Endothelial cell of umbilical vein (primary cell): ENCODE measurements around the gene EPC1. TPM values are rescaled to one million over a fixed set of nuclear protein-coding genes. Genes with fewer than 3 reads are reported as not detected.

Experiments
- BruUV-seq: library from RNA; stranded (reverse); fragments of 400-500 nt; replicated peaks from 2 replicates; lab custom pipeline; 2021; lab: Mats Ljungman, UMichigan
- CTCF ChIA-PET: fragments of 300-600, 350-600 bp; sonication (Branson Sonifier 250); formaldehyde crosslinking; loops from one replicate; lab custom pipeline; 2021; ENCODE audit warnings: antibody characterized with exemption, inconsistent platforms; lab: Charles Lee
- POLR2A ChIA-PET: fragments of 300-600, 350-600 bp; sonication (Branson Sonifier 250); formaldehyde crosslinking; loops from one replicate; lab custom pipeline; 2021; ENCODE audit warnings: antibody characterized with exemption, inconsistent platforms; lab: Charles Lee
- DNase-seq: peaks from one replicate; pipeline ENCODE4 v3.0.0-alpha.2; 2011; ENCODE audit warnings: low read depth, low spot score
- FAIRE-seq: peaks from 2 replicates; lab custom pipeline; 2011; peaks lifted over from hg19 to GRCh38; lab: Jason Lieb, UNC
- H2AFZ ChIP-seq: 2 replicates; pipeline ENCODE4 v1.6.0; 2012; ENCODE audit warnings: low read depth, low read length, control low read depth, inconsistent platforms
- H3K27ac ChIP-seq: 2 replicates; pipeline ENCODE4 v1.5.1; 2011; ENCODE audit warnings: low read depth, mild to moderate bottlenecking, control low read depth, low read length, moderate library complexity; ENCODE audit not compliant: insufficient read depth
- H3K27me3 ChIP-seq, 2 experiments: 2 replicates each; pipeline versions ENCODE4 v1.6.0 to v1.6.1; 2011; ENCODE audit warnings: low read length in 2 of 2, mixed read lengths in 1 of 2; ENCODE audit not compliant: control insufficient read depth in 2 of 2, insufficient read depth in 2 of 2
- H3K36me3 ChIP-seq, 2 experiments: 2 replicates in 1 of 2; 3 replicates in 1 of 2; pipeline ENCODE4 v1.5.1; 2011; ENCODE audit warnings: low read length in 2 of 2, mild to moderate bottlenecking in 1 of 2, moderate library complexity in 1 of 2; ENCODE audit not compliant: control insufficient read depth in 2 of 2, insufficient read depth in 2 of 2; ENCODE audit errors: extremely low read depth in 1 of 2
- H3K4me1 ChIP-seq: 3 replicates; pipeline ENCODE4 v1.5.1; 2011; ENCODE audit warnings: mild to moderate bottlenecking, low read length; ENCODE audit not compliant: control insufficient read depth, insufficient read depth; ENCODE audit errors: extremely low read depth
- H3K4me2 ChIP-seq: 2 replicates; pipeline ENCODE4 v1.6.1; 2011; ENCODE audit warnings: low read length, control low read depth, mixed read lengths; ENCODE audit not compliant: insufficient read depth
- H3K4me3 ChIP-seq, 3 experiments: fragments of 200-600 bp in 1 of 3; sonication (generic), shearing (Covaris generic) in 1 of 3; replicated peaks in 1 of 3; 2 replicates each; pipeline ENCODE4 v1.5.1; 2011 to 2016; ENCODE audit warnings: control low read depth in 3 of 3, low read length in 3 of 3, mild to moderate bottlenecking in 2 of 3, inconsistent platforms in 1 of 3, low read depth in 1 of 3, moderate library complexity in 1 of 3; ENCODE audit not compliant: insufficient read depth in 1 of 3
- H3K79me2 ChIP-seq: 2 replicates; pipeline ENCODE4 v1.6.0; 2012; ENCODE audit warnings: low read length, inconsistent platforms; ENCODE audit not compliant: control insufficient read depth, insufficient read depth
- H3K9ac ChIP-seq: replicated peaks from 2 replicates; pipeline ENCODE3; 2011; ENCODE audit warnings: low read length, control low read depth; ENCODE audit not compliant: insufficient read depth; ENCODE audit errors: extremely low read depth
- H3K9me1 ChIP-seq: replicated peaks from 3 replicates; pipeline ENCODE4 v1.6.0; 2011; ENCODE audit warnings: mild to moderate bottlenecking, low read length; ENCODE audit not compliant: control insufficient read depth, insufficient read depth; ENCODE audit errors: extremely low read depth
- H3K9me3 ChIP-seq: replicated peaks from 2 replicates; pipeline ENCODE4 v1.5.1; 2012; ENCODE audit warnings: low read length, inconsistent platforms; ENCODE audit not compliant: control insufficient read depth, insufficient read depth
- H4K20me1 ChIP-seq: replicated peaks from 2 replicates; pipeline ENCODE3; 2011; ENCODE audit warnings: mild to moderate bottlenecking, low read length; ENCODE audit not compliant: control insufficient read depth, insufficient read depth; ENCODE audit errors: extremely low read depth
- FOS ChIP-seq: IDR thresholded peaks from 2 replicates; pipeline ENCODE4 v1.6.1; 2011; ENCODE audit warnings: mild to moderate bottlenecking, low read length, moderate library complexity, borderline replicate concordance; ENCODE audit not compliant: insufficient read depth
- GATA2 ChIP-seq: IDR thresholded peaks from 2 replicates; pipeline ENCODE4 v1.7.0; 2011; ENCODE audit warnings: low read depth, mild to moderate bottlenecking, moderate library complexity, mixed read lengths, low read length; ENCODE audit not compliant: insufficient read length, insufficient read depth
- MYC ChIP-seq: IDR thresholded peaks from one replicate; pipeline ENCODE4 v1.6.1; 2011; ENCODE audit warnings: mild to moderate bottlenecking, low read depth, low read length
- POLR2A ChIP-seq: IDR thresholded peaks from 2 replicates; pipeline ENCODE4 v1.6.1; 2012; ENCODE audit warnings: low read depth, mild to moderate bottlenecking, control low read depth, low read length
- POLR2AphosphoS5 ChIP-seq: IDR thresholded peaks from 2 replicates; pipeline ENCODE4 v1.6.1; 2012; ENCODE audit warnings: low read depth, mild to moderate bottlenecking, control low read depth, low read length, moderate library complexity; ENCODE audit not compliant: insufficient read depth
- dilution Hi-C: fragments of 300-500 bp; cut with MboI; formaldehyde crosslinking; loops from one replicate; pipeline ENCODE4 v1.15.0; 2019; ENCODE audit warnings: low sequenced_read_pairs; ENCODE audit not compliant: extremely low pct_ligation_motif_present
- intact Hi-C: fragments of 100-400 bp; cut with micrococcal nuclease; formaldehyde crosslinking; loops from one replicate; pipeline ENCODE4 v1.10.0; 2022
- polyA plus RNA-seq, 4 experiments: library from polyadenylated mRNA; depleted of rRNA in 3 of 4; stranded (reverse) in 3 of 4; unstranded in 1 of 4; fragments of >200 nt; gene quantifications; 2 replicates each; pipeline versions ENCODE4 v1.2.1 to v1.2.3, GENCODE V29; 2011 to 2012; ENCODE audit warnings: missing spikeins in 1 of 4
- total RNA-seq: library from RNA; stranded (reverse); gene quantifications from 2 replicates; pipeline ENCODE4 v1.2.3, GENCODE V29; 2021
- TF ChIP-seq, protein P1 (sequence below): IDR thresholded peaks from 2 replicates; pipeline ENCODE4 v1.6.1; 2011; ENCODE audit not compliant: insufficient read depth, insufficient read length
- TF ChIP-seq, protein P2 (sequence below), 2 donors: IDR thresholded peaks; 1 replicate in 1 of 2; 2 replicates in 1 of 2; pipeline ENCODE4 v1.5.1; 2011; ENCODE audit warnings: low read length in 2 of 2, mild to moderate bottlenecking in 2 of 2, moderate library complexity in 2 of 2, control low read depth in 1 of 2, inconsistent platforms in 1 of 2, low read depth in 1 of 2; ENCODE audit not compliant: insufficient read depth in 1 of 2; ENCODE audit errors: extremely low read depth in 1 of 2

Gene EPC1
- total and polyA plus RNA-seq, 2 donors (not counting 3 experiments of a cell fraction or from before 2014, with no cell fraction given), result 27.9 to 39.0 TPM

DNA sequence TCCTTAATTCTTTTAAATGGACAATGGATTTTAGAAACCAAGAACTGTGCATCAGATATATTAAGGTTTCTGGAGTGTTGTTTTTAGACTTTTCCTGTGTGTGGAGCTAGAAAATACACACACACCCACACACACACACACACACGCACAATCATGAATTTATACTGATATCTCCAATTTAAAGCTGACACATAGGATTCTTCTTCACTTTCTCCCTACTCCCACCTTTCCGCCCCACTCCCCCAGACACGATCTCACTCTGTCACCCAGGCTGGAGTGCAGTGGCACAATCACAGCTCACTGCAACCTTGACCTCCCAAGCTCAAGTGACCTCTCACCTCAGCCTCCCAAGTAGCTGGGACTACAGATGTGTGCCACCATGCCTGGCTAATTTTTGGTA is 100.3 kb downstream of the EPC1 start:
- CTCF ChIA-PET, result interaction anchor here (0.7 to 3.0 kb wide), 4 partner anchors 10 to 36 kb away, joined by 3 to 20 read pairs (median 4); no protein-coding TSS in a partner anchor
- Histone ChIP-seq H3K4me2 (no peak overlapping the region), H4K20me1 (no peaks in the 10 kb centered on the region), H3K9me1 (no peaks in the 10 kb centered on the region), H3K27me3 (peaks cover 0 to 3% of the 10 kb centered on the region in 2 experiments), H3K4me3 (no peak overlapping the region), H3K4me1 (no peaks in the 10 kb centered on the region), H3K27ac (no peak overlapping the region), H3K36me3 (no peaks in the 10 kb centered on the region), H3K9ac (no peak overlapping the region), H3K79me2 (no peaks in the 10 kb centered on the region), H2AFZ (no peak overlapping the region), H3K9me3 (no peaks in the 10 kb centered on the region)
- POLR2A ChIA-PET, result no interaction called here
- no peak for FAIRE-seq
- no peak for TF ChIP-seq POLR2AphosphoS5
- TF ChIP-seq GATA2, result no peak
- no peak for TF ChIP-seq MYC
- TF ChIP-seq POLR2A, result no peak
- TF ChIP-seq, protein P1, sequence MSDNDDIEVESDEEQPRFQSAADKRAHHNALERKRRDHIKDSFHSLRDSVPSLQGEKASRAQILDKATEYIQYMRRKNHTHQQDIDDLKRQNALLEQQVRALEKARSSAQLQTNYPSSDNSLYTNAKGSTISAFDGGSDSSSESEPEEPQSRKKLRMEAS, result no peak
- TF ChIP-seq, protein P2, sequence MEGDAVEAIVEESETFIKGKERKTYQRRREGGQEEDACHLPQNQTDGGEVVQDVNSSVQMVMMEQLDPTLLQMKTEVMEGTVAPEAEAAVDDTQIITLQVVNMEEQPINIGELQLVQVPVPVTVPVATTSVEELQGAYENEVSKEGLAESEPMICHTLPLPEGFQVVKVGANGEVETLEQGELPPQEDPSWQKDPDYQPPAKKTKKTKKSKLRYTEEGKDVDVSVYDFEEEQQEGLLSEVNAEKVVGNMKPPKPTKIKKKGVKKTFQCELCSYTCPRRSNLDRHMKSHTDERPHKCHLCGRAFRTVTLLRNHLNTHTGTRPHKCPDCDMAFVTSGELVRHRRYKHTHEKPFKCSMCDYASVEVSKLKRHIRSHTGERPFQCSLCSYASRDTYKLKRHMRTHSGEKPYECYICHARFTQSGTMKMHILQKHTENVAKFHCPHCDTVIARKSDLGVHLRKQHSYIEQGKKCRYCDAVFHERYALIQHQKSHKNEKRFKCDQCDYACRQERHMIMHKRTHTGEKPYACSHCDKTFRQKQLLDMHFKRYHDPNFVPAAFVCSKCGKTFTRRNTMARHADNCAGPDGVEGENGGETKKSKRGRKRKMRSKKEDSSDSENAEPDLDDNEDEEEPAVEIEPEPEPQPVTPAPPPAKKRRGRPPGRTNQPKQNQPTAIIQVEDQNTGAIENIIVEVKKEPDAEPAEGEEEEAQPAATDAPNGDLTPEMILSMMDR (IDR thresholded peaks at IDR 0.05; ENCODE audit: extremely low read depth in 1 of 2, insufficient read depth in 1 of 2, low read depth in 1 of 2, low read length in 2 of 2), result no peak
- TF ChIP-seq FOS, result no peak
- no TSS peak for BruUV-seq
- DNase-seq, result no peak
- dilution Hi-C loops (no loop called here), intact Hi-C loops (no loop called here)
